WTC11 (cell line): Measurements from ENCODE around the gene LTBP3. TPM values are rescaled to one million over a fixed set of nuclear protein-coding genes. Genes with fewer than 3 reads are reported as not detected.
A peak's percentile ranks its signal among the peaks of the same experiment; 100 is the strongest.

ENCODE experiments used
- CREB1 ChIP-seq: sonication (generic); formaldehyde crosslinking; IDR thresholded peaks from 2 replicates; pipeline ENCODE4 v1.8.0; 2023; ENCODE audit warnings: mild to moderate bottlenecking, missing genetic modification reagents
- CTCF ChIP-seq: fragments of 200-600 bp; IDR thresholded peaks from 2 replicates; pipeline ENCODE4 v1.8.0; 2022; ENCODE audit warnings: antibody characterized with exemption
- ETV6 ChIP-seq: sonication (generic); formaldehyde crosslinking; IDR thresholded peaks from 2 replicates; pipeline ENCODE4 v1.8.1; 2022; ENCODE audit warnings: mild to moderate bottlenecking, missing genetic modification reagents
- HMGXB4 ChIP-seq: sonication (generic); formaldehyde crosslinking; IDR thresholded peaks from 2 replicates; pipeline ENCODE4 v1.8.1; 2023; ENCODE audit warnings: mild to moderate bottlenecking, moderate library complexity, missing genetic modification reagents
- MAX ChIP-seq: sonication (generic); formaldehyde crosslinking; IDR thresholded peaks from 2 replicates; pipeline ENCODE4 v1.8.0; 2022; ENCODE audit warnings: mild to moderate bottlenecking, missing genetic modification reagents
- MLX ChIP-seq: sonication (generic); formaldehyde crosslinking; IDR thresholded peaks from 2 replicates; pipeline ENCODE4 v1.8.1; 2023; ENCODE audit warnings: mild to moderate bottlenecking, missing genetic modification reagents, moderate library complexity
- MYBL2 ChIP-seq: sonication (generic); formaldehyde crosslinking; IDR thresholded peaks from 2 replicates; pipeline ENCODE4 v1.8.1; 2023; ENCODE audit warnings: mild to moderate bottlenecking, moderate library complexity, missing genetic modification reagents
- SMAD4 ChIP-seq: sonication (generic); formaldehyde crosslinking; IDR thresholded peaks from 2 replicates; pipeline ENCODE4 v1.8.0; 2022; ENCODE audit warnings: mild to moderate bottlenecking, missing genetic modification reagents
- TEAD1 ChIP-seq: sonication (generic); formaldehyde crosslinking; IDR thresholded peaks from 2 replicates; pipeline ENCODE4 v1.8.0; 2022; ENCODE audit warnings: mild to moderate bottlenecking, missing genetic modification reagents
- USF1 ChIP-seq: sonication (generic); formaldehyde crosslinking; IDR thresholded peaks from 2 replicates; pipeline ENCODE4 v1.8.0; 2022; ENCODE audit warnings: mild to moderate bottlenecking, missing genetic modification reagents
- ZBTB43 ChIP-seq: sonication (generic); formaldehyde crosslinking; IDR thresholded peaks from 2 replicates; pipeline ENCODE4 v1.8.1; 2023; ENCODE audit warnings: mild to moderate bottlenecking, missing genetic modification reagents
- ZNF232 ChIP-seq: sonication (generic); formaldehyde crosslinking; IDR thresholded peaks from 2 replicates; pipeline ENCODE4 v1.8.0; 2022; ENCODE audit warnings: mild to moderate bottlenecking, missing genetic modification reagents
- ZNF512 ChIP-seq: sonication (generic); formaldehyde crosslinking; IDR thresholded peaks from 2 replicates; pipeline ENCODE4 v1.8.1; 2022; ENCODE audit warnings: missing genetic modification reagents, borderline replicate concordance
- total RNA-seq: library from RNA; stranded (reverse); gene quantifications from 3 replicates; pipeline ENCODE4 v1.2.3, GENCODE V29; 2021
- TF ChIP-seq, protein P1 (sequence below): sonication (generic); formaldehyde crosslinking; IDR thresholded peaks from 2 replicates; pipeline ENCODE4 v1.8.1; 2022; ENCODE audit warnings: low read depth, missing genetic modification reagents, borderline replicate concordance
- TF ChIP-seq, protein P2 (sequence below): sonication (generic); formaldehyde crosslinking; IDR thresholded peaks from 2 replicates; pipeline ENCODE4 v1.8.1; 2023; ENCODE audit warnings: mild to moderate bottlenecking, missing genetic modification reagents, borderline replicate concordance
- TF ChIP-seq, protein P3 (sequence below): sonication (generic); formaldehyde crosslinking; IDR thresholded peaks from 2 replicates; pipeline ENCODE4 v1.8.1; 2022; ENCODE audit warnings: mild to moderate bottlenecking, moderate library complexity, missing genetic modification reagents
- TF ChIP-seq, protein P4 (sequence below): sonication (generic); formaldehyde crosslinking; IDR thresholded peaks from 2 replicates; pipeline ENCODE4 v1.8.0; 2022; ENCODE audit warnings: mild to moderate bottlenecking, missing genetic modification reagents

Gene LTBP3
- total RNA-seq, 1 experiment from 2014 or later: 20.7 TPM

DNA sequence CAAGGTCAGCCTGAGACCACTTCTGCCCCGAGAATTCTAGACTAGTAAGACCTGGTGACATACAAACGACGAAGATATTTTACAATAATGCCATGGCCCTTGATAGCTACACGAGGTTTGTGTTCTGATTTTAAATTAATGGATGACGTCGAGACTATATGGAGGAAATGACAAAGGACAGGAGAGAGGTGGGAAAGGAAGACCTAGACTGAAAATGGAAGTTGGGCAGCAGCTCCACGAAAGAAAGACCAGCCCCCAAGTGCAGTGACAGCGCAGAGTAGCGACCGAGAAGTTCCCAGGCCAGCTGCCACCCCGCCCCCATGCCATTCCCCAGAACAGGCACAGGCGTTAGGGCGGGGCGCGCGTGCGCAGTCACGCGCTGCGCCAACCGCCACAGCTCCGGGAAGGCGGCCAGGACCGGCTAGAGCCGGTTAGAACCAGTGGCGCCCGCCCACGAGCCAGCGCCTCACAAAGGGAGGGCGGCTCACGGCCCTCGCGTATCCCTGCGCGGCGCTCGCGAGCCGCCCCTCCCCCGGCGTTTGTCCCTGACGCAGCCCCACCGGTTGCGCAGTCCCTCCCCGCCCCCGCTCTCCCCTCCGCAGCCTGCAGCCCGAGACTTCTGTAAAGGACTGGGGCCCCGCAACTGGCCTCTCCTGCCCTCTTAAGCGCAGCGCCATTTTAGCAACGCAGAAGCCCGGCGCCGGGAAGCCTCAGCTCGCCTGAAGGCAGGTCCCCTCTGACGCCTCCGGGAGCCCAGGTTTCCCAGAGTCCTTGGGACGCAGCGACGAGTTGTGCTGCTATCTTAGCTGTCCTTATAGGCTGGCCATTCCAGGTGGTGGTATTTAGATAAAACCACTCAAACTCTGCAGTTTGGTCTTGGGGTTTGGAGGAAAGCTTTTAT, 60.8 kb downstream of the LTBP3 start (continued):
- TF ChIP-seq ETV6 (peak; percentile 84; the same call in 1 of the 2 replicates), TEAD1 (CRISPR knock-in tag) (peak; percentile 82), MYBL2 (peak; percentile 97), ZBTB43 (CRISPR knock-in tag) (no peak), USF1 (CRISPR knock-in tag) (peak; percentile 70; the same call in 1 of the 2 replicates), ZNF232 (CRISPR knock-in tag) (no peak), MLX (CRISPR knock-in tag) (no peak), SMAD4 (no peak), CREB1 (CRISPR knock-in tag) (peak; percentile 65; the same call in 1 of the 2 replicates), MAX (peak; percentile 89), ZNF512 (CRISPR knock-in tag) (no peak), CTCF (no peak), HMGXB4 (CRISPR knock-in tag) (0 out of 2 replicates have a peak, but pooled peaks have one; percentile 52)
- TF ChIP-seq, protein P1, sequence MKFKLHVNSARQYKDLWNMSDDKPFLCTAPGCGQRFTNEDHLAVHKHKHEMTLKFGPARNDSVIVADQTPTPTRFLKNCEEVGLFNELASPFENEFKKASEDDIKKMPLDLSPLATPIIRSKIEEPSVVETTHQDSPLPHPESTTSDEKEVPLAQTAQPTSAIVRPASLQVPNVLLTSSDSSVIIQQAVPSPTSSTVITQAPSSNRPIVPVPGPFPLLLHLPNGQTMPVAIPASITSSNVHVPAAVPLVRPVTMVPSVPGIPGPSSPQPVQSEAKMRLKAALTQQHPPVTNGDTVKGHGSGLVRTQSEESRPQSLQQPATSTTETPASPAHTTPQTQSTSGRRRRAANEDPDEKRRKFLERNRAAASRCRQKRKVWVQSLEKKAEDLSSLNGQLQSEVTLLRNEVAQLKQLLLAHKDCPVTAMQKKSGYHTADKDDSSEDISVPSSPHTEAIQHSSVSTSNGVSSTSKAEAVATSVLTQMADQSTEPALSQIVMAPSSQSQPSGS (CRISPR knock-in tag): no peak
- TF ChIP-seq, protein P2, sequence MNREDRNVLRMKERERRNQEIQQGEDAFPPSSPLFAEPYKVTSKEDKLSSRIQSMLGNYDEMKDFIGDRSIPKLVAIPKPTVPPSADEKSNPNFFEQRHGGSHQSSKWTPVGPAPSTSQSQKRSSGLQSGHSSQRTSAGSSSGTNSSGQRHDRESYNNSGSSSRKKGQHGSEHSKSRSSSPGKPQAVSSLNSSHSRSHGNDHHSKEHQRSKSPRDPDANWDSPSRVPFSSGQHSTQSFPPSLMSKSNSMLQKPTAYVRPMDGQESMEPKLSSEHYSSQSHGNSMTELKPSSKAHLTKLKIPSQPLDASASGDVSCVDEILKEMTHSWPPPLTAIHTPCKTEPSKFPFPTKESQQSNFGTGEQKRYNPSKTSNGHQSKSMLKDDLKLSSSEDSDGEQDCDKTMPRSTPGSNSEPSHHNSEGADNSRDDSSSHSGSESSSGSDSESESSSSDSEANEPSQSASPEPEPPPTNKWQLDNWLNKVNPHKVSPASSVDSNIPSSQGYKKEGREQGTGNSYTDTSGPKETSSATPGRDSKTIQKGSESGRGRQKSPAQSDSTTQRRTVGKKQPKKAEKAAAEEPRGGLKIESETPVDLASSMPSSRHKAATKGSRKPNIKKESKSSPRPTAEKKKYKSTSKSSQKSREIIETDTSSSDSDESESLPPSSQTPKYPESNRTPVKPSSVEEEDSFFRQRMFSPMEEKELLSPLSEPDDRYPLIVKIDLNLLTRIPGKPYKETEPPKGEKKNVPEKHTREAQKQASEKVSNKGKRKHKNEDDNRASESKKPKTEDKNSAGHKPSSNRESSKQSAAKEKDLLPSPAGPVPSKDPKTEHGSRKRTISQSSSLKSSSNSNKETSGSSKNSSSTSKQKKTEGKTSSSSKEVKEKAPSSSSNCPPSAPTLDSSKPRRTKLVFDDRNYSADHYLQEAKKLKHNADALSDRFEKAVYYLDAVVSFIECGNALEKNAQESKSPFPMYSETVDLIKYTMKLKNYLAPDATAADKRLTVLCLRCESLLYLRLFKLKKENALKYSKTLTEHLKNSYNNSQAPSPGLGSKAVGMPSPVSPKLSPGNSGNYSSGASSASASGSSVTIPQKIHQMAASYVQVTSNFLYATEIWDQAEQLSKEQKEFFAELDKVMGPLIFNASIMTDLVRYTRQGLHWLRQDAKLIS (CRISPR knock-in tag): no peak; the same call in 1 of the 2 replicates
- TF ChIP-seq, protein P3, sequence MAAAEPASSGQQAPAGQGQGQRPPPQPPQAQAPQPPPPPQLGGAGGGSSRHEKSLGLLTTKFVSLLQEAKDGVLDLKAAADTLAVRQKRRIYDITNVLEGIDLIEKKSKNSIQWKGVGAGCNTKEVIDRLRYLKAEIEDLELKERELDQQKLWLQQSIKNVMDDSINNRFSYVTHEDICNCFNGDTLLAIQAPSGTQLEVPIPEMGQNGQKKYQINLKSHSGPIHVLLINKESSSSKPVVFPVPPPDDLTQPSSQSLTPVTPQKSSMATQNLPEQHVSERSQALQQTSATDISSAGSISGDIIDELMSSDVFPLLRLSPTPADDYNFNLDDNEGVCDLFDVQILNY (CRISPR knock-in tag): peak; percentile 85
- TF ChIP-seq, protein P4, sequence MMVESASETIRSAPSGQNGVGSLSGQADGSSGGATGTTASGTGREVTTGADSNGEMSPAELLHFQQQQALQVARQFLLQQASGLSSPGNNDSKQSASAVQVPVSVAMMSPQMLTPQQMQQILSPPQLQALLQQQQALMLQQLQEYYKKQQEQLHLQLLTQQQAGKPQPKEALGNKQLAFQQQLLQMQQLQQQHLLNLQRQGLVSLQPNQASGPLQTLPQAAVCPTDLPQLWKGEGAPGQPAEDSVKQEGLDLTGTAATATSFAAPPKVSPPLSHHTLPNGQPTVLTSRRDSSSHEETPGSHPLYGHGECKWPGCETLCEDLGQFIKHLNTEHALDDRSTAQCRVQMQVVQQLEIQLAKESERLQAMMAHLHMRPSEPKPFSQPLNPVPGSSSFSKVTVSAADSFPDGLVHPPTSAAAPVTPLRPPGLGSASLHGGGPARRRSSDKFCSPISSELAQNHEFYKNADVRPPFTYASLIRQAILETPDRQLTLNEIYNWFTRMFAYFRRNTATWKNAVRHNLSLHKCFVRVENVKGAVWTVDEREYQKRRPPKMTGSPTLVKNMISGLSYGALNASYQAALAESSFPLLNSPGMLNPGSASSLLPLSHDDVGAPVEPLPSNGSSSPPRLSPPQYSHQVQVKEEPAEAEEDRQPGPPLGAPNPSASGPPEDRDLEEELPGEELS: peak; percentile 76; the same call in 1 of the 2 replicates
- TF ChIP-seq, all 79 proteins: peak for 21
